Suprapubic skin (tissue), 4 donors: Measurements from ENCODE around the gene KCNE3.

Source experiments
- CTCF ChIP-seq, 2 donors: fragments of 200-600 bp in 1 of 2; fragments of 450-650 bp in 1 of 2; sonication (generic) in 1 of 2; IDR thresholded peaks; one replicate each; pipeline ENCODE4 v1.5.1; 2016 to 2019; ENCODE audit warnings: antibody characterized with exemption in 2 of 2, mild to moderate bottlenecking in 1 of 2, moderate library complexity in 1 of 2
- EP300 ChIP-seq: sonication (generic); formaldehyde crosslinking; IDR thresholded peaks from one replicate; pipeline ENCODE4 v1.6.1; 2017; ENCODE audit warnings: antibody characterized with exemption
- POLR2A ChIP-seq, 2 donors: fragments of 450-650 bp; IDR thresholded peaks; one replicate each; pipeline ENCODE4 v1.6.1; 2017; ENCODE audit warnings: antibody characterized with exemption in 2 of 2, mild to moderate bottlenecking in 2 of 2, moderate library complexity in 2 of 2
- POLR2AphosphoS5 ChIP-seq, 3 donors: sonication (generic); formaldehyde crosslinking; IDR thresholded peaks; one replicate each; pipeline ENCODE4 v1.6.1; 2017; ENCODE audit warnings: antibody characterized with exemption in 3 of 3

GRCh38 chr11:74464746-74465145, 2.6 kb downstream of the KCNE3 start:
- no peak for TF ChIP-seq CTCF (IDR thresholded peaks at IDR 0.05)
- no peak for TF ChIP-seq POLR2AphosphoS5 (IDR thresholded peaks at IDR 0.05)
- no peak for TF ChIP-seq POLR2A (IDR thresholded peaks at IDR 0.05)
- TF ChIP-seq EP300, result no peak
